ENCODE results near the gene ANO4.

ANO4 gene

GRCh38 chr12:101068402-101068801 lies 273.8 kb downstream of the ANO4 start:
- no peak overlapping the region for H4K8ac ChIP-seq (ENCODE audit: low read depth, low read length)
- no peaks in the 10 kb centered on the region for H3K36me3 ChIP-seq (replicated peaks in 1 of 2; ENCODE audit: control insufficient read depth in 2 of 2, insufficient read depth in 2 of 2, low read length in 2 of 2)
- H3K4ac ChIP-seq (ENCODE audit: low read length), result no peak overlapping the region
- no peak overlapping the region for H2AFZ ChIP-seq (ENCODE audit: low read length)
- H3K9ac ChIP-seq (ENCODE audit: low read depth, low read length, poor library complexity), result no peak overlapping the region
- H3K9me3 ChIP-seq (replicated peaks in 1 of 2; ENCODE audit: control insufficient read depth in 2 of 2, insufficient read depth in 1 of 2, low read depth in 1 of 2, low read length in 2 of 2), result no peaks in the 10 kb centered on the region
- no peak overlapping the region for H3K14ac ChIP-seq (ENCODE audit: low read length)
- H3K27me3 ChIP-seq (ENCODE audit: control insufficient read depth in 3 of 3, insufficient read depth in 3 of 3, low read depth in 1 of 3, low read length in 3 of 3), result no peaks in the 10 kb centered on the region
- H2BK15ac ChIP-seq (ENCODE audit: low read length), result no peak overlapping the region
- no peak overlapping the region for H2BK12ac ChIP-seq (ENCODE audit: low read length)
- no peak overlapping the region for H3K4me2 ChIP-seq (ENCODE audit: insufficient read depth, low read length, poor library complexity, severe bottlenecking)
- H3K4me1 ChIP-seq (ENCODE audit: control insufficient read depth in 2 of 2, insufficient read depth in 1 of 2, low read depth in 1 of 2, low read length in 2 of 2), result no peaks in the 10 kb centered on the region
- H3K79me1 ChIP-seq (ENCODE audit: low read depth, low read length), result no peaks in the 10 kb centered on the region
- H3K27ac ChIP-seq (replicated peaks; ENCODE audit: low read length), result no peak overlapping the region
- no peak overlapping the region for H4K91ac ChIP-seq (ENCODE audit: low read depth, low read length, poor library complexity)
- WGBS, 2 donors (ENCODE audit: extremely low coverage in 2 of 2, insufficient read length in 2 of 2, insufficient replicate concordance in 1 of 2), result no CpG with 5 or more reads among the region's 3 CpGs
- no peak overlapping the region for H3K23ac ChIP-seq (ENCODE audit: low read depth, low read length, poor library complexity)
- H3K18ac ChIP-seq (ENCODE audit: low read length), result no peak overlapping the region
- no peak overlapping the region for H2BK5ac ChIP-seq (ENCODE audit: low read length)
- H2BK120ac ChIP-seq (ENCODE audit: low read depth, low read length), result no peak overlapping the region
- no peak for DNase-seq (ENCODE audit: low spot score)
- H2AK5ac ChIP-seq (ENCODE audit: low read depth, low read length), result no peak overlapping the region
- H3K4me3 ChIP-seq (ENCODE audit: low read length in 2 of 2), result no peak overlapping the region

DNA sequence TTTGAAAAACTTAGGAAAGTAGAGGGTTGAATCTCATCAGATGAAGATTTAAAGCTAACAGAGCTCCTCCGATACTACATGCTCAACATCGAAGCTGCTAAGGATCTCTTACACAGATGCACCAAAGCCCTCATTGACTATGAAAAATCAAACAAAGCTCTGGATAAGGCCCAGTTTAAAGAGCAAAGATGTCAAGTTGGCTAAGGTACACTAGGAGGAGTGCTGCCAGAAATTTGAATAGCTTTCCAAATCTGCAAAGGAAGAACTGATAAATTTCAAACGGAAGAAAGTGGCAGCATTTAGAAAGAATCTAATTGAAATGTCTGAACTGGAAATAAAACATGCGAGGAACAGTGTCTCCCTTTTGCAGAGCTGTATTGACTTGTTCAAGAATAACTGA lies 274.3 kb downstream of the ANO4 start:
- Histone ChIP-seq H3K36me3 (replicated peaks in 1 of 2; ENCODE audit: control insufficient read depth in 2 of 2, insufficient read depth in 2 of 2, low read length in 2 of 2) (no peaks in the 10 kb centered on the region), H2BK15ac (ENCODE audit: low read length) (no peak overlapping the region), H4K8ac (ENCODE audit: low read depth, low read length) (no peak overlapping the region), H2BK5ac (ENCODE audit: low read length) (no peak overlapping the region), H2AFZ (ENCODE audit: low read length) (no peak overlapping the region), H2BK120ac (ENCODE audit: low read depth, low read length) (no peak overlapping the region), H4K91ac (ENCODE audit: low read depth, low read length, poor library complexity) (no peak overlapping the region), H3K27me3 (ENCODE audit: control insufficient read depth in 3 of 3, insufficient read depth in 3 of 3, low read depth in 1 of 3, low read length in 3 of 3) (no peaks in the 10 kb centered on the region), H3K9ac (ENCODE audit: low read depth, low read length, poor library complexity) (no peak overlapping the region), H3K79me1 (ENCODE audit: low read depth, low read length) (no peaks in the 10 kb centered on the region), H3K9me3 (replicated peaks in 1 of 2; ENCODE audit: control insufficient read depth in 2 of 2, insufficient read depth in 1 of 2, low read depth in 1 of 2, low read length in 2 of 2) (no peaks in the 10 kb centered on the region), H3K27ac (replicated peaks; ENCODE audit: low read length) (no peak overlapping the region), H3K18ac (ENCODE audit: low read length) (no peak overlapping the region), H3K4me2 (ENCODE audit: insufficient read depth, low read length, poor library complexity, severe bottlenecking) (no peak overlapping the region), H3K14ac (ENCODE audit: low read length) (no peak overlapping the region), H3K4me3 (ENCODE audit: low read length in 2 of 2) (no peak overlapping the region), H3K4me1 (ENCODE audit: control insufficient read depth in 2 of 2, insufficient read depth in 1 of 2, low read depth in 1 of 2, low read length in 2 of 2) (no peaks in the 10 kb centered on the region), H2AK5ac (ENCODE audit: low read depth, low read length) (no peak overlapping the region), H3K4ac (ENCODE audit: low read length) (no peak overlapping the region), H2BK12ac (ENCODE audit: low read length) (no peak overlapping the region), H3K23ac (ENCODE audit: low read depth, low read length, poor library complexity) (no peak overlapping the region)
- DNase-seq (ENCODE audit: low spot score), result no peak
- no CpG with 5 or more reads among the region's 4 CpGs for WGBS, 2 donors (ENCODE audit: extremely low coverage in 2 of 2, insufficient read length in 2 of 2, insufficient replicate concordance in 1 of 2)

DNA sequence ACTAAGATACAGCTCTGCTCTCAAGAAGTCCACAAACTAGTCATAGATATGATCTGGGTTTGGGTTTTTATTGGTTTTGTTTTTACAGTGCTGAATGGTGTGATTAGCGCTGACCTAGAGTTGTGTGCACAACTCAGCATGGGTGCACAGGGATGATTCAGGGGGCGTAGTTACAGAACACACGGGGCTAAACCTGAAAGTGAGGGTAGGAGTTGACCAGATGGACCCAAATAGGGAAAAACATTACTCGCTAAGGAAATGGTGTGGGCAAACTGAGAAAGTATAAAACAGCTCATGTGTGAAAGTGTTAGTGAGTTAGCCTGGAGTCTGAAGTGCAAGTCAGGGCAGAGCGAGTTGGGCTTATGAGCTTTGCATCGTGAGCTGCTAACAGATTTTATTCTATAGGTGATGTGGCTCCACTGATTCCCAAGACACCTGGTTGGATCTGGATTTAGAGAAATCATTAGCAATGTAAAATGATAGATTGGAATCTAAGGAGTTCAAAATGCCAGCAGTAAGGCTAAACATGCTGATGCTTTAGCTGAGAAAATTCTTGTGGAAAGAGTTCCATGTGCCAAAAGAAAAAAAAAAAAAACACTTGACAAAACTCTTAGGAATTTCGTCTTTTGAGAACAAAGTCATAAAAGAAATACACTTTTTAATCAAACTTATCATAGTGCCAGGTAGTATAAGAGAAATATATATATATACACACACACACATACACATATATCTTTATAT lies 280.5 kb downstream of the ANO4 start:
- Histone ChIP-seq H3K4me3 (ENCODE audit: low read length in 2 of 2) (no peak overlapping the region), H3K4me1 (ENCODE audit: control insufficient read depth in 2 of 2, insufficient read depth in 1 of 2, low read depth in 1 of 2, low read length in 2 of 2) (no peaks in the 10 kb centered on the region), H3K4me2 (ENCODE audit: insufficient read depth, low read length, poor library complexity, severe bottlenecking) (no peak overlapping the region), H2BK12ac (ENCODE audit: low read length) (no peak overlapping the region), H3K23ac (ENCODE audit: low read depth, low read length, poor library complexity) (no peak overlapping the region), H2AFZ (ENCODE audit: low read length) (no peak overlapping the region), H3K9me3 (replicated peaks in 1 of 2; ENCODE audit: control insufficient read depth in 2 of 2, insufficient read depth in 1 of 2, low read depth in 1 of 2, low read length in 2 of 2) (no peaks in the 10 kb centered on the region), H3K27ac (replicated peaks; ENCODE audit: low read length) (no peak overlapping the region), H2BK5ac (ENCODE audit: low read length) (no peak overlapping the region), H3K14ac (ENCODE audit: low read length) (no peak overlapping the region), H3K79me1 (ENCODE audit: low read depth, low read length) (no peaks in the 10 kb centered on the region), H3K9ac (ENCODE audit: low read depth, low read length, poor library complexity) (no peak overlapping the region), H2AK5ac (ENCODE audit: low read depth, low read length) (no peak overlapping the region), H3K27me3 (ENCODE audit: control insufficient read depth in 3 of 3, insufficient read depth in 3 of 3, low read depth in 1 of 3, low read length in 3 of 3) (no peaks in the 10 kb centered on the region), H2BK15ac (ENCODE audit: low read length) (no peak overlapping the region), H2BK120ac (ENCODE audit: low read depth, low read length) (no peak overlapping the region), H4K91ac (ENCODE audit: low read depth, low read length, poor library complexity) (no peak overlapping the region), H3K36me3 (replicated peaks in 1 of 2; ENCODE audit: control insufficient read depth in 2 of 2, insufficient read depth in 2 of 2, low read length in 2 of 2) (no peaks in the 10 kb centered on the region), H4K8ac (ENCODE audit: low read depth, low read length) (no peak overlapping the region), H3K4ac (ENCODE audit: low read length) (no peak overlapping the region), H3K18ac (ENCODE audit: low read length) (no peak overlapping the region)
- WGBS, 2 donors (ENCODE audit: extremely low coverage in 2 of 2, insufficient read length in 2 of 2, insufficient replicate concordance in 1 of 2), result no CpG with 5 or more reads among the region's 7 CpGs
- DNase-seq (ENCODE audit: low spot score), result no peak

GRCh38 chr12:101076921-101077320 lies 282.3 kb downstream of the ANO4 start:
- no peak for DNase-seq (ENCODE audit: low spot score)
- Histone ChIP-seq H2BK5ac (ENCODE audit: low read length) (no peak overlapping the region), H2BK12ac (ENCODE audit: low read length) (no peak overlapping the region), H3K4me3 (ENCODE audit: low read length in 2 of 2) (no peak overlapping the region), H3K4ac (ENCODE audit: low read length) (no peak overlapping the region), H3K36me3 (replicated peaks in 1 of 2; ENCODE audit: control insufficient read depth in 2 of 2, insufficient read depth in 2 of 2, low read length in 2 of 2) (no peaks in the 10 kb centered on the region), H3K14ac (ENCODE audit: low read length) (no peak overlapping the region), H3K9ac (ENCODE audit: low read depth, low read length, poor library complexity) (no peak overlapping the region), H3K9me3 (replicated peaks in 1 of 2; ENCODE audit: control insufficient read depth in 2 of 2, insufficient read depth in 1 of 2, low read depth in 1 of 2, low read length in 2 of 2) (no peaks in the 10 kb centered on the region), H2BK15ac (ENCODE audit: low read length) (no peak overlapping the region), H3K18ac (ENCODE audit: low read length) (no peak overlapping the region), H3K4me1 (ENCODE audit: control insufficient read depth in 2 of 2, insufficient read depth in 1 of 2, low read depth in 1 of 2, low read length in 2 of 2) (no peaks in the 10 kb centered on the region), H3K79me1 (ENCODE audit: low read depth, low read length) (no peaks in the 10 kb centered on the region), H2BK120ac (ENCODE audit: low read depth, low read length) (no peak overlapping the region), H3K27ac (replicated peaks; ENCODE audit: low read length) (no peak overlapping the region), H3K4me2 (ENCODE audit: insufficient read depth, low read length, poor library complexity, severe bottlenecking) (no peak overlapping the region), H4K91ac (ENCODE audit: low read depth, low read length, poor library complexity) (no peak overlapping the region), H2AFZ (ENCODE audit: low read length) (peak overlapping the region; percentile 53), H4K8ac (ENCODE audit: low read depth, low read length) (no peak overlapping the region), H3K23ac (ENCODE audit: low read depth, low read length, poor library complexity) (no peak overlapping the region), H2AK5ac (ENCODE audit: low read depth, low read length) (no peak overlapping the region), H3K27me3 (ENCODE audit: control insufficient read depth in 3 of 3, insufficient read depth in 3 of 3, low read depth in 1 of 3, low read length in 3 of 3) (no peaks in the 10 kb centered on the region)
- WGBS, 2 donors (ENCODE audit: extremely low coverage in 2 of 2, insufficient read length in 2 of 2, insufficient replicate concordance in 1 of 2), result no CpG with 5 or more reads among the region's 4 CpGs
